HG03354 (cell line): ENCODE results near the gene ASCL2.

ENCODE experiments used
- ATAC-seq: cut with Tn5 transposase; IDR thresholded peaks from one replicate; pipeline ENCODE4 v1.9.1; 2021; ENCODE audit warnings: mild to moderate bottlenecking; ENCODE audit not compliant: unreplicated experiment, poor library complexity, severe bottlenecking

Gene ASCL2

DNA sequence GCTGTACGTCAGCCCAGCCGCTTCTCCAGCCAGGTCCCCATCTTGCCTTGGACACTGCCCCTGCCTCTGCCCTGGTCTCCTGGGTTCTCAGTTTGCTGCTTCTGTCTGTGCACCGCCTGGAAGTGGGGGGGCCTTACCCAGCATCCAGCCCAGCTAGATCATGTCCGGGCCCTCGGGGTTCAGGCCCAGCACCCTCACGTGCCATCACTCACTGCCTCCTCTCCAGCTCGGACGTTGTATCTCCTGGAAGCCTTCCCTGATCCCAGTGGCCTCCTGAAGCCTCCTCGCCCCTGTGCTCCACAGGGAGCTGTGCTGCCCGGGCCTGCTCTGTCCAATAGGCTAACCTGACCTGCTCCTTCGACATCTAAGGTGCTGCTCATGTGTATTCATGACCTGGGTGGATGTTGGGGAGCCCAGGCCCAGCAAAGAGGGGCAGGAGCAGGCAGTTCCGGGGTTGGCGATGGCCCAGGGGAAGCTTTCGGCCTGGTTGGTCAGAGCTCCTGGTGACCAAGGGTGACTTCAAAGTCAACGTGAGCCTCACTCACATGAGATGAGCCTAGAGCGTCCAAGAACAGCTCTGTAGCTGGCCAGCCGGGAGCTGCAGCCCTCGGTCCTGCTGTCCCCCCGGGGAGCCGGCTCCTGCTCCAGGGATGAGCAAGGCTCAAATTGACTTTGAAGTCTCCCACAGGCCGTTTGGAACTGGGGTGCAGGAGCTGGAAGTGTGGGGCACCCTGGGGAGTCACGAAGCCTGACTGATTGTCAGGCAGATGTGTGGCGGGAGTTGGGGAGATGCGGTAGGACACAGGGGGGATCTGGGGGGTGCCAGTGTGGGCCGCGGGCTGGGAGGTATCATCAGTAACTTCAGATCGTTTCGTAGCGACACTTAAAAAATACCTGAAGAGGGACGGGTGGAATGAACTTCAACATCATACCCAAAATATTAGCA, 5.2 kb upstream of the ASCL2 start:
- ATAC-seq, result no peak

DNA sequence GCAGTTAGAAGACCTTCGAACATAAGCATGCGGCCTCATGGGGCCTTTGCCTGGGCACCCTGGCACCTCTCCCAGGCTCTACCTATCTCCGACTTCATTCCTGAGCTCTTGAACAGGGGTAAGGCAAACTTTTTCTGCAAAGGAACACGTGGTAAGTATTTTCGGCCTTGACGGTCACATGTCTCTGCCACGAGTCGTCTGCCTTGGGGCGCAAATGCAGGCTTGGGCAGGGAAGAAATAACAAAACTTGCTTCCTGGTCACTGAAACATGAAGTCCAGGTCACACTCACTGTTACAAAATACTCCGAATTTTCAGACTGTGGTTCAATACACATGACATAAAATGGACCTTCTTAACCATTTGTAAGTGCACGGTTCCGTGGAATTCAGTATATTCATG, 3.4 kb upstream of the ASCL2 start:
- ATAC-seq, result no peak

DNA sequence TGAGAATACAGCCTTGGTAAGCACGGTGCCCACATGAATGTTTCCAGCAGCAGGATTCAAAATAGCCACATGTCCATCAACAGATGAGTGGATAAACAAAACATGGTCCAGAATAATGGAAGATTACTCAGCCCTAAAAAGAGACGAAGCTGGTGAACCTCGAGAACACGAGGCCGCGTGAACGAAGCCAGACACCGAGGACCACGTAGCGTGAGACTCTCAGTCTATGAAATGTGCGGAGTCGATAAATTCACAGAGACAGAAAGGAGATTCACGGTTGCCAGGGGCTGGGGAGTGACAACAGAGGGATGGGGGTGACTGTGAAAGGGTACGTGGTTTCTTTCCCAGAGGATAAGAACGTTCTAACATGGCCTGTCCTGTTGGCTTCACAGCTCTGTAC, 2.9 kb upstream of the ASCL2 start:
- no peak for ATAC-seq

DNA sequence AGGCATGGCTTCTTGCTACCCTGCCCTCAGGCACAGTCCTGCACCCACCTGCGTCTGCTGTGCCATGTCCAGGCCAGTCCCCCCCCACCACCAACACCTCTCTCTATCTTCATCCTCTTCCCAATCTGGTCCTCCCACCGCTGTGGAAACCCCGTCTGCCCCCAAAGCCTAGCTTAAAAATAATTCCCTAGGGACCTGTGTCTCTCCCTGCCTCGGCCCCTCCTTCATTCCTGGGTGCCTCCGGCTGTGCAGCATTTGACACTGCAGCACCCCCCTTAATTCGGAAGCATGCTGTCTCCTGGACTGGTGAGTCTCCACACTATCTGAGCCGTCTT, 2.5 kb upstream of the ASCL2 start:
- no peak for ATAC-seq

DNA sequence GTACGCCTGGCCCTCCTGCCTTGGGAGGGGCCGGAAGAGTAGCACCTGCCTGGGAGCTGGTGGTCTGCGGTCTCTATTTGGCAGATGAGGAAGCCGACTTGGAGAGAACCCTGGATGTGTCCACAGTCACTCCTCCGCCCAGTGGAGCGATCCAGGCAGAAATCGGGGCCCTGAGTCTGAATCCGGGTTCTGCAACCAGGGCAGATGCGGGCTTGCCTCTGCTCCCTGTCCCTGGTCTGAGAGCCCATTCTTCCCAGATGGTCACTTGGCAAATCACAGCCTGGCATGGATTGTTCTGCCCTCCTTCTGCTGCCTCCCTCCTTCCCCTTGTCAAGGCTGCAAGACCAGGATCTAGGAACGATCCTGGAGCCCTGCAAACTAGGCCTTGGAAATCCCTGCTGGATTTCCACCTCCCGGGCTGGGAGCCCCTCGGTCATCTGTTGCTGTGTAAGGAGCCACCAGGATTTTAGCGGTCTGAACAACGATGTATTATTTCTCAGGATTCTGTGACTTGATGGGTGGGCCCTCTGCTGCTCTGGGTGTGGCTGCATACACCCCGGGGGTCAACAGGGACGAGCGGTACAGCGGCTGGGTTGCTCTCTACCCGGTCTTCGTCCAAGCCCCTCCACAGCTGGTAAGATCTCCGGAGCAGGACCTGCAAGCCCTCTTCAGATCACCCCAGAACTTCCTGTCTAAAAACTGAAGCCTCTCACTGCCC, 2.0 kb upstream of the ASCL2 start:
- no peak for ATAC-seq

DNA sequence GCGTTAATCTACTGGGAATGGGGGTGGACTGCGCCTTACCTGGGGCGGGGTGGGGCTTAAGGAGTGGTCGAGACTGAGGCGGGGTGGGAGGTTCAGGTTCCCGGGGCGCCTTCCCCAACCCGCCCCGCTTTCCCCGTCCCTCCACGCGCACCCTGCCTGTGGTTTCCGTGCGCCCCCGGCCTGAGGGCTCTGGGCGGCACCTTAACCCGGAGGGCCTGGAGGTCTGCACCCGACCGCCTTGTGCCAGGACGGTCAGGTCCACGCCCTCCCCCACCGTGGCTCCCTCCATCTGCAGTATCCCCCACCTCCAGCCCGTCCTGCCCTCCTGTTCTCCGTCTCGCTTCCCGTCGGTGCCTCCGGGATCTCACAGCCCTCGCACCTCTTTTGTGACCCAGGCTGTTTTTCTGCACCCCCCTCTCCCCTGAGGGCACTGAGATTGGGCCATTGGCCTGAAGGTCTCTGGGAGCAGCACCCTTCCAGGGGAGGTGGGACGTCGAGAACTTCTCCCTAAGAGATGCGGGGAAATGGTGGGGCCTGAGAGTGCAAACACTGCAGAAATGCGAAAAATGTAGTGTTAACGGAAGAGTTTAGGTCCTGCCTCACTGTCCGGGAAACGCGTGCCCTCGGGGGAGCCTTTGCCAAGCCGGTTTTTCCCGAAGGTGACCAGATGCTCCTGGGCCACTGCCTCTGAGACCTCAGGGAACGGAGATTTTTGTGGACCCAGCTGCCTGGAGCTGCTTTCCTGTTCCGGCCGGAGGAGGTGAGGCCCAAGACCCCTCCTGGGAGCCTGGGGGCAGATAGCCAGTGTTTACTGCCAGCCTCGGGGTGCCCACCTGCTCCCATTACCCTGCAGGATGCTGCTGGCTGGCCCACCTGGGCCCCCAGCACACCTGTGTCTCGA, 1.2 kb upstream of the ASCL2 start:
- no peak for ATAC-seq

DNA sequence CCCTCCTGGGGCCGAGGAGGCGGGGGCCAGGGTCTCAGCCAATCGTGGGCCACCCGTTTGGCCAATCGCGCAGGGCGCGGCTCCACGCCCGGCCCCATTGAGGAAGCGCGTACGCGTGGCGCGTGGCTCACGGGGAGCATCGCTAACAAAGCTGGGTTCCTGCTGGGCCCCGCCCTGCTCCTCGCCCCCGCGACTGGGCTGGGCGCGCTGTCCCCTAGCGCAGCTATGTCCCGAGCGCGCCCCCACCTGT, 614 bp upstream of the ASCL2 start:
- ATAC-seq, result no peak

DNA sequence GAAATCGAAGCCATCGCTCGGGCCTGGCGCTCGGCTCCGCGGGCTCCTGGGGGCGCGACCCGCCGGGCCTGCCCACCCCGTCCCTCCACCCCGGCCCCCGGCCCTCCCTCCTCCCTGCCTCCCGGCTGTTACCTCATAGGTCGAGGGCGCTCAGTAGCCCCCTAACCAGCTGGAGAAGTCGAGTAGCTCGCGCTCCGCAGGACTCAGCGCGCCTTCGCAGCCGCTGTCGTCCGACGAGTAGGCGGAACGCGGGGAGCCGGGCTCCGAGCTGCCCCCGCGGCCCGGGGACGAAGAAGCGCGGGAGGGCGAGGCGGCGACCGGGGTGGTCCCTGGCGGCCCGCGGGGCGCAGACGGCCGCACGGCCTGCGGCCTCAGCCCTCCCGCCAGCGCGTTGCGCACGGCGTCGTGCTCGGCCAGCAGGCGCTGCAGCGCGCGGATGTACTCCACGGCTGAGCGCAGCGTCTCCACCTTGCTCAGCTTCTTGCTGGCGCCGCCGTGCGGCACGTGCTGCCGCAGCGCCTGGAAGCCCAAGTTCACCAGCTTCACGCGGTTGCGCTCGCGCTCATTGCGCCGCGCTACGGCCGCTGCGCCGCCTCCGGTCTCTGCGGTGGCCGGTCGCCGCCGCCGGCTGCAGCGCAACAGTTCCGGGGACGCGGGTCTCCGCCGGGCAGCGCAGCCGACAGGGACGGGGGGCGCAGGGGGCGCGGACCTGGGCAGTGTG, 627 bp downstream of the ASCL2 start:
- ATAC-seq, result no peak

DNA sequence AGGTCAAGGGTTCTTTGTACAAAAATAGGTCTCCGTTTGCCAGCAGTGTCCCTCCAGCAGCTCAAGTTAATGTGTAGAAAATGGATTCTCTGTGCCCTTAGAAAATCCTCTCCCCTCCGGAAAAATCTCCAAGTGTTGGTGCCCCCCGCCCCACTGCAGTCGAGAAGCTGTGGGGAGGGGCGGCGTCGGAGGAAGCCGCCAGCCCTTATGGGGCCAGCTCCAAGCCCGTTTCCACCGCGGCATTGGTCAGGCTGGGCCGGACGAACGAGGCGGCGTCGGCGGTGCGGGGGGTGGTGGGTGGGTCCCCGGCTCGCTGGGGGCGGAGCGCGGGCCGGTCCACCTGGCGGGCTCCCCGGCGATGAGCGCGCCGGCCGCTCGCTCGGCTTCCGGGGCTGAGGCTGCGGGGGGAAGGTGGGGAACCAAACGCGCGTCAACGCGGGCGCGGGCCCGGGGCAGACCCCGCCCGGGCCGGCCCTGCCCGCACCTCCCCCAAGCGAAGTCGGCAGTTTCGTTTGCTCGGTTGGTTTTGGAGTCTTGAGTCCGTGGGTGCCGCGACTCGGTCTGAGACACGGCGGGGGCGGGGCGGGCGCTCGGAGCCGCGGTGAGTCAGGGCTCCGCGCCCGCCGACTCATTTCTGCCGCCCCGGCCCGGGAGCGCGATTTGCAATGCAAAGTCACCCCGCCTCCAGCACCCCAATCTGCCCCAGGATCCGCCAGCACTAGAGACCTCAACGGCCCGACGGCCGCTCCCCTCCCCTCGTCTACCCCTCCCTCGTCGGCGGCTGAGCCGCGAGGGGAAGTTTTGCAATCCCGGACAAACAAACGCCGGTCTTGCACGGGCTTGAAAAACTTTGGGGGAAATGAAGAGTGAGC, 1.4 kb downstream of the ASCL2 start:
- no peak for ATAC-seq

DNA sequence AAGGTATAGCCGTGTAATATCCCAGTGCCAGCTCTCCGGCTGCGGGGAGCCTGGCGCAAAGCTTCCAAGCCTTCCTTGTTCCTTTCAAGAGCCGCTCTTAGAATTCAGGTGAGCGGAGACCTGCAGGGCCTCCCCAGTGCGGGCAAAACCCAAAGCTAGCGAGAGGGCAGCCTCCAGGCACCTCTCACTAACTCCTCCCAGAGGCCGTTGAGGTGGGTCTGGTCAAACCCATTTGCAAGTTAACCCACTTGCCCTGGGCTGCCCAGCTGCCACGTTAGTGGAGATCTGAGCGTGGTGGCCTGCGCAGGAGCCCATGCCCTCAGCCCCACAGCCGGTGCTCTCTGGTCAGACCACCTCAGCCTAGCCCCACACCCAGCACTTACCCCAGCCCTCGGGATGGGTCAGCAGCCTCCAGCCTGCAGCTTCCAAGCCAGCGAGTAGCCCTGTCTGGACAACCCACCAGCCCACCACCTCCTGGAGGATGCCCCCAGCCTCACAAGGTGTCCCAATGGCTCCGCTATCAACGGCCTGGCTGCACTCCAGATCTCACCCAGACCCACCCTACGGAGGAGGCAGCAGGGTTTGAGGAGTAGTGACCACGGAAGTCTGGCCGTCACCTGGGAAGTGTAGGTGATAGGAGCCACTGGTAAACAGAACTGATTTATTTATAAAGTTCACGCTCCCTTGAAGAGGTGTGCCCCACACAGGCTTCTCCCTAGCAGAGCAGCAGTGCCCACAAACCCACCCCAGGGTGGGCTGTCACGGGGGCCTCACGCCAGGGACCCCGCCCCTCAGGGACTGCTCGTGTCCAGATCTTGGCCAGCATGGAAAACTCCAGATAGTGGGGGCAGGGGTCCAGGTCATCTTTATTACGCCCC, 2.3 kb downstream of the ASCL2 start:
- no peak for ATAC-seq

DNA sequence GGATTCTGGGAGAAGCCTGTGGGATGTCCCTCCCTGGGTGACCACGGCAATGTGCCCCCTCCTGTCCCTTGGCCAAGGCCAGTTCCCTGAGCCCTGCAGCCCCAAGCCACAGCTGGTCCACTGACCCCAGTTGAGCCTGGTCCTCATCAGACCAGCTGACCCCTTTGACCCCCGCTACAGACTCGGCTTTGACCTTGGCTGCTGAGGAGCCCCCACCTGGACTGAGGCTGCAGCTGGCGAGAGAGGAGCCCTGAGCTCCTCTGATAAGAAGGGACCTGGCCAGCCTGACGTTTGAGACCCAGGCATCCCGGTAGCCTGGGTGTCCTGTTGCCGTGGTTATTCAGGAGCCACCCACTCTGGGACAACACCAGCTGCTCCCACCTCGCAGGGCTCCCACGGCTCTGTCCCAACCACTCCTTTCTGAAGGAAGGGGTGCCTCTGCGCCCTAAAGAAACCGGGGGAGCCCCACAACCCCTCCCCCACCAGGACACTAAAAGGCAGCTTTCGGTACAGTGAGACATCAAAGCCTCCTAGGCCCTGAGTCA, 3.0 kb downstream of the ASCL2 start:
- ATAC-seq, result no peak

DNA sequence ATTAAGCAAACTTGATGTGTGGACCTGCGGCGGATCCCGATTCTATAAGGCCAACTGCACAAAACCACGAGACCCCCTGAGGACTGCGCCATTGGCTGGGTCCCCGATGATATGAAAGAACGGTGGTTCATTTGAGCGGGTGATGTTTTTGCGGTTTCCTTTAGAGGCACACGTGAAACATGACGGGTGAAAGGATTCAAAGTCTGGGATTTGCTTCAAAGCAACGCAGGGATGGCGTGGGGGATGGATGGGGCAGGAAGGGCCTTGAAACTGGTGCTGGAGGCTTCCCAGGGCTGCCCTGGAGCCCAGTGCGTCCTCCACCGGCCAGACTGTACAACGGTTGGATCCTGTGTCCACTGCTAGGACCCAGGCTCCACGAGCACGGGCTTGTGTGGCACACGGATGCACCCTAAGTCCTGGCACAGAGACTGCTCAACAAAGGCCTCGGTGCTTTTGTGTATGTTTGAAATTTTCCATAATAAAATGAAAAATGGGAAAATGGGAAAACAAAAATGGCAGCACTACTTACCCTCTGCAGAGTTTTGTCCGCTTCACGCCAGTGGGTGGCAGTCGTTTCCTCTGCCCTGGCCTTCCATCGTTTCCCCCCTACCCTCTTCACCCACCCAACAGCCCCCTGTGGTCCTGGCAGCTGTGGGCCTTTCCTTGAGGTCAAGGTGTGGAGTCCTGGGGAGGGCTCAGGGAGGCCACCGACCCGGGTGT, 3.6 kb downstream of the ASCL2 start:
- ATAC-seq, result no peak

DNA sequence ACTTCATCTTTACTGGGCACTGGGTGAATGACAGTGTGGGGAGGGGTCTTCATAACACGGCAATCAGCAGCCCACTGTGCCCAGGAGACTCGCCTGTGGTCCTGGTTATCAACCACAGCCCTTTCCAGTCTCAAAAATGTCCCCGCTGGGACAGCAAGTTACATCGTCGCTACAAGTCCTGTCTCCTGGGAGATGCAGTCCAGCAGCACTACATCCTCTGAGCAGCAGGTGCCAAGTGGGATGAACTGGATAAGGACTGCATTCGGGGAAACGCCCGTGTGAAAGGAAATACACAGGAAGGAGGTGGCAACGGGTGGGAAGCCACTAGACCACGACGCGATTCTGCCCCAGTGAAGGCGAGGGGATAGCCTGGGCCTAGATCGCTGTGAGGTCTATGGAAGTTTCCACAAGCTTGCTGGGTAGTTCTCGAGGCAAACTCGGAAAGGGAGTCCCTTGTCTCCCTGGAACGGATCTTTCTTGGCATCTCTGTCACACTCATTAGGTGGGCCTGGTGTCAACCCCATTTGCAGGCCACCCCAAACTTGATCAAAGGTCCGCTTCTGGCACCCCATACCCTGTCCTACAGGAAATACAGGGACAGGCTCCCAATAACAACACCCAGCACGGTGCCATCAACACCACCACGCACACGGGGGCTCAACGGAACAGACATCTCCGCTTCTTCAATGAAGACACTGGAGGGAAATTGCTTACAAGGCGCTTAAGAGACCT, 4.4 kb downstream of the ASCL2 start:
- no peak for ATAC-seq

DNA sequence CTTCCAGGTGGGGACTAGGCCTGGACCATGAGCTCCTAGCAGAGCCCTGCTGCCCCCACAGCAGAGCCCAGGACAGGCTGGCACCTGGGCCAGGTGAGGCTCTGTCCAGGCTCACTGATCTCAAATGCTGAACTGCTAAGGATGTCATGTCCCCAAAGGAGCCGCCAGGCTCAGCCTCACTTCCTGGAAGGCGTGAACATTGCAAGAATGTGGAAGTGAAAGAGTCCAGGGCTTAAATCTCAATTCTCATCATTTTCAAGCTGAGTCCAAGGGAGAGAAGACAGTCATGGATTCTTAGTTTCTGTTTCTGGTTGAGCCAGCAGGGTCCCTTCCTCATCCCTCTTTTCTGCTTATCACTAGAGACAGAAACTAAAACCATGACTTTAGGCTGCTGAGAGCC, 5.0 kb downstream of the ASCL2 start:
- peak; percentile 69 for ATAC-seq

DNA sequence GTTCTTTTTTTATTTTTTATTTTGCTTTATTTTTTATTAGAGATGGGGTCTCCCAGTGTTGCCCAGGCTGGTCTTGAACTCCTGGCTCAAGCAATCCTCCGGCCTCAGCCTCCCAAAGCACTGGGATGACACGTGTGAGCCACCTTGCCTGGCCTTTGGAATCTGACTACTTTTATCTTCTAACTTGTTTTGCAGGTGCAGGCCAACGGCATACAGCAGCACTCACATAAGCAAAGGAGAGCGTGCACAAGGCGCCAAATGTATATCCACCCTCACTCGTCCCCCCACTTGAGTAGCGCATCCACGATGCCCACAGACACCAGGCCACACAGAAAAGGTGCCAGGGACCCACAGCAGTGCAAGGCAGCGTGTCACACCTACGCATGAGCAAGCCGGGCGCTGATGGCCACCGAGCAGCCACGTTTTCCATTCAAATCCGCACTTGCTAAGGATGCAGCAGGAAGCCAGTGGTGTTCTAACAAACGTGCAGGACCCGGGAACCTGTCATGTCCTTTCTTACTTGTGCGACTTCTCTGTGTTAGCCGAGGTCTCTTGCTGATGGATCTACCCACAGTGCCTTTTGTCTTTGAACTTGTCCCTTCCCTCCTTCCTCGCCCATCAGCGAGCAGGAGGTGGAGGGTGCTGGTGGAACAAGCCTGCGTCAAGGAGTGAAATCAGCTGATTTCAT, 5.9 kb downstream of the ASCL2 start:
- ATAC-seq, result no peak

DNA sequence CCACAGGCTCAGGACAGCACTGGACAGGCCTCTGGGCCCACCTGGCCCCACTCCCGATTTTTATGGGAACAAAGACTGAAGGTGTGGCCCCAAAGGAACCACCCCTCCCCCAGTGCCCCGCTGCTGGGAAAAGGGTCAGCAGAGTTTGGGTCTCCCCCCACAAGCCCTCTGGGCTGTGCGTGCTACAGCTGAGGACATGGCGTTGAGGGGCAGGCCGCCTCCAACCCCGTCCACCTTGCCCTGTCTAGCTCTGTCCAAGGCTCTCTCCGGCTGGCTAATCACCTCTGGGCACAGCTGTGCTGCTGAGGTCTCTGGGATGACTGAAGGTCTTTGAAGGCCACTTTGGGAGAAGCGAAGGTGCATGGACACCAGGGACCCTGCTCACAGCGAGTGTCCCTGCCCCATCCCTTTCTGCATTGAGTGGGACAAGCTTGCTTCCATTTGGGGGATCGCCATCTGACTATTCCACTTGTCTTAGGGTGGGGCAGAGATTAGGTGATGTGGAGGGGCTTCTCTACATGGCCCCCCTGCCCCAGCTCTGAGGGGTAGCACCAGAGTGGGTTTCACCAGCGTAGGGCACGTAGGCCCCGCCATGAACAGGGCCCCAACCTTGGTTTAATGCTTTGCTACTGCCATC, 6.5 kb downstream of the ASCL2 start:
- ATAC-seq, result no peak
